Loucy (cell line): ENCODE results near the gene IFITM1.
"Not testable (repeated sequence)": the region's sequence is repeated elsewhere in the genome, so short reads cannot be mapped to it uniquely, and the experiment has no call there.

Source experiments
- H2AFZ ChIP-seq: fragments of 200-600 bp; sonication (generic); 2 replicates; pipeline ENCODE4 v1.6.0; 2016; ENCODE audit warnings: antibody characterized with exemption, mild to moderate bottlenecking, low read length, moderate library complexity
- H3F3A ChIP-seq: fragments of 200-600 bp; 2 replicates; pipeline ENCODE4 v1.6.0; 2016; ENCODE audit warnings: antibody characterized with exemption, low read depth, mild to moderate bottlenecking
- H3K27me3 ChIP-seq: fragments of 200-600 bp; sonication (generic); 2 replicates; pipeline ENCODE4 v1.6.1; 2014; ENCODE audit warnings: low read length, mild to moderate bottlenecking; ENCODE audit not compliant: insufficient read depth, poor library complexity, severe bottlenecking
- H3K36me3 ChIP-seq: fragments of 200-600 bp; sonication (generic); 2 replicates; pipeline ENCODE4 v1.6.1; 2016; ENCODE audit warnings: low read length; ENCODE audit not compliant: insufficient read depth
- H3K4me1 ChIP-seq: fragments of 200-600 bp; sonication (generic); 2 replicates; pipeline ENCODE4 v1.5.1; 2014; ENCODE audit warnings: low read length, mild to moderate bottlenecking; ENCODE audit not compliant: insufficient read depth, poor library complexity, severe bottlenecking
- H3K4me2 ChIP-seq: fragments of 200-600 bp; sonication (generic); 2 replicates; pipeline ENCODE4 v1.6.0; 2014; ENCODE audit warnings: antibody characterized with exemption, low read length, low read depth, mild to moderate bottlenecking; ENCODE audit not compliant: poor library complexity, severe bottlenecking
- H3K4me3 ChIP-seq: fragments of 200-600 bp; sonication (generic); 2 replicates; pipeline ENCODE4 v1.5.1; 2014; ENCODE audit warnings: low read length, mild to moderate bottlenecking, mixed read lengths; ENCODE audit not compliant: poor library complexity, severe bottlenecking
- H3K79me2 ChIP-seq: fragments of 200-600 bp; sonication (generic); 2 replicates; pipeline ENCODE4 v1.6.1; 2014; ENCODE audit warnings: low read length; ENCODE audit not compliant: insufficient read depth
- H3K9ac ChIP-seq: fragments of 200-600 bp; sonication (generic); 2 replicates; pipeline ENCODE4 v1.6.0; 2014; ENCODE audit warnings: mild to moderate bottlenecking, low read depth, low read length, moderate library complexity; ENCODE audit not compliant: poor library complexity, severe bottlenecking
- H3K9me2 ChIP-seq: fragments of 200-600 bp; sonication (generic); replicated peaks from 2 replicates; pipeline ENCODE4 v1.6.1; 2016; ENCODE audit warnings: low read depth, low read length, mixed read lengths
- H3K9me3 ChIP-seq: fragments of 200-600 bp; sonication (generic); 2 replicates; pipeline ENCODE4 v1.6.1; 2014; ENCODE audit warnings: mild to moderate bottlenecking, antibody characterized with exemption, low read length, low read depth; ENCODE audit not compliant: insufficient read depth
- H4K20me1 ChIP-seq: fragments of 200-600 bp; sonication (generic); 2 replicates; pipeline ENCODE4 v1.6.0; 2014; ENCODE audit warnings: antibody characterized with exemption, low read length, mild to moderate bottlenecking; ENCODE audit not compliant: insufficient read depth, poor library complexity, severe bottlenecking
- EZH2phosphoT487 ChIP-seq: fragments of 200-600 bp; IDR thresholded peaks from 2 replicates; pipeline ENCODE4 v1.6.1; 2018; ENCODE audit warnings: antibody characterized with exemption, mild to moderate bottlenecking, moderate library complexity, borderline replicate concordance
- TF ChIP-seq, protein P1 (sequence below): fragments of 200-600 bp; sonication (generic); conservative IDR thresholded peaks from 2 replicates; pipeline ENCODE4 v1.5.1; 2014; ENCODE audit warnings: mild to moderate bottlenecking, antibody characterized with exemption, low read length

IFITM1 gene

DNA sequence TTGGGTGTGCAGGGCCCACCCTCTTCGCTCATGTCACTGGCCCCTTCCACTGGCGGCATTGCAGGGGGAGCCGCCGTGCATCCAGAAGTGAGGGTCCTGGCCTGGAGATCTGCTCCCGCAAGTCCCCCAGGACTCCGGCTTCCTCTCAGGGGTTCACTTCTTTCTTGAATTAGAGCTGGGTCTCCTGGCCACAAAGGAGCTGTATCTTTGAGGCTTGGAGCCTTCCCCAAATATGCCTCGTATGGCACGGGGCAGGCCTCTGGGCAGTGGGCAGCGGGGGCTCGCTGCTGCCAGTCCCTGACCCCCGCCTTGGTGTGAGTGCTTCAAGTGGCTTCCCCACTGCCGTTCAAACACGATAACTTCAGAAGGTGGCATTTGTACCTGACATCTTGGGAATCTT is 14.2 kb downstream of the IFITM1 start:
- Histone ChIP-seq H3K27me3 (no peaks in the 10 kb centered on the region), H3K4me1 (peaks cover 84% of the 10 kb centered on the region), H3K9ac (peak overlapping the region; percentile 96), H3K9me2 (no peaks in the 10 kb centered on the region), H3K79me2 (peaks cover 56% of the 10 kb centered on the region), H3F3A (peaks cover 40% of the 10 kb centered on the region), H3K9me3 (no peaks in the 10 kb centered on the region), H2AFZ (no peak overlapping the region), H4K20me1 (no peaks in the 10 kb centered on the region), H3K4me2 (peak overlapping the region; percentile 85), H3K4me3 (peak overlapping the region; percentile 88), H3K36me3 (no peaks in the 10 kb centered on the region)
- no peak for TF ChIP-seq EZH2phosphoT487
- TF ChIP-seq, protein P1, sequence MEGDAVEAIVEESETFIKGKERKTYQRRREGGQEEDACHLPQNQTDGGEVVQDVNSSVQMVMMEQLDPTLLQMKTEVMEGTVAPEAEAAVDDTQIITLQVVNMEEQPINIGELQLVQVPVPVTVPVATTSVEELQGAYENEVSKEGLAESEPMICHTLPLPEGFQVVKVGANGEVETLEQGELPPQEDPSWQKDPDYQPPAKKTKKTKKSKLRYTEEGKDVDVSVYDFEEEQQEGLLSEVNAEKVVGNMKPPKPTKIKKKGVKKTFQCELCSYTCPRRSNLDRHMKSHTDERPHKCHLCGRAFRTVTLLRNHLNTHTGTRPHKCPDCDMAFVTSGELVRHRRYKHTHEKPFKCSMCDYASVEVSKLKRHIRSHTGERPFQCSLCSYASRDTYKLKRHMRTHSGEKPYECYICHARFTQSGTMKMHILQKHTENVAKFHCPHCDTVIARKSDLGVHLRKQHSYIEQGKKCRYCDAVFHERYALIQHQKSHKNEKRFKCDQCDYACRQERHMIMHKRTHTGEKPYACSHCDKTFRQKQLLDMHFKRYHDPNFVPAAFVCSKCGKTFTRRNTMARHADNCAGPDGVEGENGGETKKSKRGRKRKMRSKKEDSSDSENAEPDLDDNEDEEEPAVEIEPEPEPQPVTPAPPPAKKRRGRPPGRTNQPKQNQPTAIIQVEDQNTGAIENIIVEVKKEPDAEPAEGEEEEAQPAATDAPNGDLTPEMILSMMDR, result no peak

- not testable (repeated sequence) for H3K27me3 ChIP-seq, H2AFZ ChIP-seq, H4K20me1 ChIP-seq, H3K36me3 ChIP-seq, H3K9me2 ChIP-seq, H3K9me3 ChIP-seq
- Histone ChIP-seq H3K9ac (peak overlapping the region; percentile 96), H3K4me1 (peaks cover 84% of the 10 kb centered on the region), H3K4me2 (peak overlapping the region; percentile 85), H3K4me3 (peak overlapping the region; percentile 88), H3F3A (peaks cover 40% of the 10 kb centered on the region), H3K79me2 (peaks cover 56% of the 10 kb centered on the region)
Observed at GRCh38 chr11:328516-329100, 14.8 kb downstream of the IFITM1 start.

GRCh38 chr11:329886-330253 is 16.0 kb downstream of the IFITM1 start:
- H3K9me2 ChIP-seq, result no peaks in the 10 kb centered on the region
- H3K4me1 ChIP-seq, result peaks cover 84% of the 10 kb centered on the region
- H2AFZ ChIP-seq, result no peak overlapping the region
- H3K9me3 ChIP-seq, result no peaks in the 10 kb centered on the region
- TF ChIP-seq EZH2phosphoT487, result no peak
- TF ChIP-seq, protein P1, result no peak
- no peaks in the 10 kb centered on the region for H3K27me3 ChIP-seq
- H3F3A ChIP-seq, result peaks cover 40% of the 10 kb centered on the region
- H3K79me2 ChIP-seq, result peaks cover 60% of the 10 kb centered on the region
- no peaks in the 10 kb centered on the region for H3K36me3 ChIP-seq
- peak overlapping the region; percentile 88 for H3K4me3 ChIP-seq
- peak overlapping the region; percentile 96 for H3K9ac ChIP-seq
- H4K20me1 ChIP-seq, result no peaks in the 10 kb centered on the region
- H3K4me2 ChIP-seq, result peak overlapping the region; percentile 82

DNA sequence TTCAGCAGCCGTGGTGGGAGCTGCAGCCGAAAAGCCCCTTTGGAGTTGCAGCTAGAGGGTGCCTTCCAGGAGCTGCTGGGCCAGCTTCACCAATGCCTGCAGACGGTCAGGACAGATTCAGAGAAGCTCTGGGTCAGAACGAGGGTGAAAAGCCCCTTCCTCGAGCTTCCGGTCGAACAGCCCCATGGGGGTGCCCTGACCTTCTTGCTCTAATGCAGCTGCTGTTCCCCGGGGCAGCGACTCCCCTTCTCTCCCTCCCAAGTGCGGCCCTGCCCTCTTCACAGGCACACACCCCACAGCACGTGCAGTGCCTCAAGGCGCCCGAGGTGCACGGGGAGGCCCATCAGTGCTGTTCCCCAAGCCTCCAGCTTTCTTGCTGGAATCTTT is 16.5 kb downstream of the IFITM1 start:
- TF ChIP-seq, protein P1, result no peak
- no peak for TF ChIP-seq EZH2phosphoT487
- peaks cover 40% of the 10 kb centered on the region for H3F3A ChIP-seq
- H3K4me1 ChIP-seq, result peaks cover 83% of the 10 kb centered on the region
- peak overlapping the region; percentile 88 for H3K4me3 ChIP-seq
- no peak overlapping the region for H2AFZ ChIP-seq
- peak overlapping the region; percentile 96 for H3K9ac ChIP-seq
- no peaks in the 10 kb centered on the region for H3K9me2 ChIP-seq
- peak overlapping the region; percentile 82 for H3K4me2 ChIP-seq
- H3K27me3 ChIP-seq, result no peaks in the 10 kb centered on the region
- no peaks in the 10 kb centered on the region for H3K9me3 ChIP-seq
- peaks cover 61% of the 10 kb centered on the region for H3K79me2 ChIP-seq
- H3K36me3 ChIP-seq, result no peaks in the 10 kb centered on the region
- H4K20me1 ChIP-seq, result no peaks in the 10 kb centered on the region
